DOHH2 (cell line): ENCODE results near the gene ARPC2.

Source experiments
- H3F3A ChIP-seq: fragments of 200-600 bp; sonication (generic), shearing (Covaris generic); 2 replicates; pipeline ENCODE4 v1.6.0; 2016; ENCODE audit warnings: antibody characterized with exemption, mild to moderate bottlenecking; ENCODE audit not compliant: control insufficient read depth, insufficient read depth
- H3K27ac ChIP-seq: fragments of 200-600 bp; sonication (generic); 2 replicates; pipeline ENCODE4 v1.5.1; 2014; ENCODE audit warnings: low read depth, mild to moderate bottlenecking, low read length, moderate library complexity
- H3K27me3 ChIP-seq: fragments of 200-600 bp; sonication (generic); 2 replicates; pipeline ENCODE4 v1.6.1; 2014; ENCODE audit warnings: mild to moderate bottlenecking, low read length, mixed read lengths; ENCODE audit not compliant: control insufficient read depth
- H3K36me3 ChIP-seq: fragments of 200-600 bp; sonication (generic); 2 replicates; pipeline ENCODE4 v1.6.1; 2014; ENCODE audit warnings: mild to moderate bottlenecking, low read length, moderate library complexity, mixed read lengths; ENCODE audit not compliant: control insufficient read depth
- H3K4me1 ChIP-seq: fragments of 200-600 bp; sonication (generic); 2 replicates; pipeline ENCODE4 v1.6.1; 2014; ENCODE audit warnings: mild to moderate bottlenecking, low read length, mixed read lengths; ENCODE audit not compliant: control insufficient read depth
- H3K4me2 ChIP-seq: fragments of 200-600 bp; sonication (generic); 2 replicates; pipeline ENCODE4 v1.6.0; 2014; ENCODE audit warnings: mild to moderate bottlenecking, low read length, moderate library complexity
- H3K4me3 ChIP-seq: fragments of 200-600 bp; sonication (generic); 2 replicates; pipeline ENCODE4 v1.5.1; 2014; ENCODE audit warnings: mild to moderate bottlenecking, low read length, mixed read lengths
- H3K79me2 ChIP-seq: fragments of 200-600 bp; sonication (generic); 2 replicates; pipeline ENCODE4 v1.6.1; 2014; ENCODE audit warnings: mild to moderate bottlenecking, low read length, mixed read lengths; ENCODE audit not compliant: control insufficient read depth
- H3K9me2 ChIP-seq: fragments of 200-600 bp; sonication (generic); replicated peaks from 2 replicates; pipeline ENCODE4 v1.6.1; 2014; ENCODE audit warnings: mild to moderate bottlenecking, low read length, mixed read lengths; ENCODE audit not compliant: control insufficient read depth
- H3K9me3 ChIP-seq: fragments of 200-600 bp; sonication (generic); 2 replicates; pipeline ENCODE4 v1.6.1; 2014; ENCODE audit warnings: antibody characterized with exemption, low read length, mixed read lengths; ENCODE audit not compliant: control insufficient read depth, insufficient read depth
- H4K20me1 ChIP-seq: fragments of 200-600 bp; sonication (generic); 2 replicates; pipeline ENCODE4 v1.6.0; 2014; ENCODE audit warnings: low read depth, mild to moderate bottlenecking, antibody characterized with exemption, low read length, moderate library complexity; ENCODE audit not compliant: control insufficient read depth, insufficient read depth
- CTCF ChIP-seq: fragments of 200-600 bp; sonication (generic); IDR thresholded peaks from one replicate; pipeline ENCODE4 v1.5.1; 2014; ENCODE audit warnings: antibody characterized with exemption, mild to moderate bottlenecking, low read depth, low read length; ENCODE audit not compliant: poor library complexity, severe bottlenecking
- EZH2phosphoT487 ChIP-seq: fragments of 200-600 bp; sonication (generic); IDR thresholded peaks from 2 replicates; pipeline ENCODE4 v1.6.1; 2017; ENCODE audit warnings: borderline replicate concordance, mild to moderate bottlenecking, antibody characterized with exemption, low read length, moderate library complexity, mixed read lengths

ARPC2 gene

DNA sequence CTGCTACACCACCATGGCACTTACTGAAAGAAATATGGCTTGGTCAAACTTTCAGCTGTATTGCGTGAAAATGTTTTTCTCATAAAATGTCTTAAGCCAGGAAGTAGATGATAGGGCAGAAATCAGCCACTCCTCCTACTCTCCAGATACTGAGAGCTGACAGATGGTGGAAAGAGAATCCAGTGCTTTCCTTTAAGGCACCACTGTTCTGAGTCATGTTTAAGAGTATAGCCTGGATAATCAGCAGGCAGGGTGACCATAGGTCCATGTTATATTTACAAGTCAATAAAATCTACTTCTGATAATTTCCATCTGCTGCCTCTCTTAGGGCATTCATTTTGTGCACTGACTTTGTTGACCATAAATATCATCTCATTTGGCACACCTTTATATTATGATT is 21.9 kb downstream of the ARPC2 start:
- TF ChIP-seq EZH2phosphoT487: no peak
- no peak for TF ChIP-seq CTCF
- H3K9me2 ChIP-seq: no peaks in the 10 kb centered on the region
- H3K4me2 ChIP-seq: no peak overlapping the region
- peaks cover 96% of the 10 kb centered on the region for H3K36me3 ChIP-seq
- no peaks in the 10 kb centered on the region for H4K20me1 ChIP-seq
- H3K79me2 ChIP-seq: peaks cover 12% of the 10 kb centered on the region; the same call in 1 of the 2 replicates
- H3F3A ChIP-seq: no peaks in the 10 kb centered on the region; the same call in 1 of the 2 replicates
- no peaks in the 10 kb centered on the region for H3K4me1 ChIP-seq
- no peaks in the 10 kb centered on the region for H3K9me3 ChIP-seq
- H3K27ac ChIP-seq: no peak overlapping the region
- no peak overlapping the region for H3K4me3 ChIP-seq
- H3K27me3 ChIP-seq: no peaks in the 10 kb centered on the region

GRCh38 chr2:218244204-218244603 is 27.2 kb downstream of the ARPC2 start:
- Histone ChIP-seq H3K4me2 (no peak overlapping the region), H4K20me1 (no peaks in the 10 kb centered on the region), H3F3A (no peaks in the 10 kb centered on the region), H3K36me3 (peaks cover 96% of the 10 kb centered on the region), H3K27ac (no peak overlapping the region), H3K9me3 (no peaks in the 10 kb centered on the region), H3K4me1 (no peaks in the 10 kb centered on the region), H3K4me3 (no peak overlapping the region), H3K9me2 (no peaks in the 10 kb centered on the region), H3K79me2 (peaks cover 10% of the 10 kb centered on the region; the same call in 1 of the 2 replicates), H3K27me3 (no peaks in the 10 kb centered on the region)
- TF ChIP-seq EZH2phosphoT487 (no peak), CTCF (no peak)

DNA sequence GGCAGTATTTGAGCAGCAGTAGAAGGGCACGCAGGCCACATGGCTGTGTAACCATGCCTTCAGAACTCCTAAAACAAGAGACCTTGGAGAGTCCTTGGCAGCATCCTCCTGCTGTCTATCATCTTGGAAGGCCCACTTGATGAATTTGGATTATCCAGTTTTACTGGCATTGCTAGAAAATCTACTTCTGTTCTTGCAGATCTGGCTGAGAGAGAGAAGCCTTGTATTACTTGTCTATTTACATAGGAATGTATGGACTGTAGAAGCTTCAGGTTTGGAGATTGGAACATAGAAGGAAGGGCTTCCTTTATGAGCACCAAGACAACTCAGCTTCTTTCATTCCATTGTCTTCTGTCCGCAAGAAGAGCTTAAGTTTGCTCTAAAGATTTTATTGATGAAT is 27.7 kb downstream of the ARPC2 start:
- no peaks in the 10 kb centered on the region for H3K27me3 ChIP-seq
- no peak overlapping the region for H3K27ac ChIP-seq
- TF ChIP-seq CTCF: no peak
- TF ChIP-seq EZH2phosphoT487: no peak
- no peaks in the 10 kb centered on the region for H4K20me1 ChIP-seq
- H3K9me3 ChIP-seq: no peaks in the 10 kb centered on the region
- H3F3A ChIP-seq: no peaks in the 10 kb centered on the region
- H3K4me1 ChIP-seq: no peaks in the 10 kb centered on the region
- H3K4me3 ChIP-seq: no peak overlapping the region
- H3K4me2 ChIP-seq: no peak overlapping the region
- peaks cover 10% of the 10 kb centered on the region; the same call in 1 of the 2 replicates for H3K79me2 ChIP-seq
- H3K36me3 ChIP-seq: peaks cover 96% of the 10 kb centered on the region
- H3K9me2 ChIP-seq: no peaks in the 10 kb centered on the region
